Activated CD8-positive, alpha-beta T cell treated with anti-CD3 and anti-CD28 coated beads, Interleukin-2, amount 10 ng/mL, durations not matched to agents 7 days and 5 days (primary cell): ENCODE measurements around the gene ZNF415. TPM values are rescaled to one million over a fixed set of nuclear protein-coding genes. Genes with fewer than 3 reads are reported as not detected.
A peak's percentile ranks its signal among the peaks of the same experiment; 100 is the strongest.

ENCODE experiments used
- ATAC-seq: fragments of 150-1000 bp; cut with Tn5 transposase; one replicate; pipeline ENCODE4 v1.10.0; 2021; ENCODE audit warnings: moderate library complexity
- CTCF ChIA-PET: fragments of 350-600 bp; sonication (Branson Sonifier 250); formaldehyde crosslinking; loops from one replicate; lab custom pipeline; 2021; ENCODE audit warnings: antibody characterized with exemption; lab: Charles Lee
- POLR2A ChIA-PET: fragments of 350-600 bp; sonication (Branson Sonifier 250); formaldehyde crosslinking; loops from one replicate; lab custom pipeline; 2021; ENCODE audit warnings: antibody characterized with exemption; lab: Charles Lee
- DNase-seq: peaks from one replicate; pipeline ENCODE4 v3.0.0-alpha.2; 2020
- H3K27ac Mint-ChIP-seq: one replicate; pipeline ENCODE4 v1.8.0; 2021; ENCODE audit warnings: mild to moderate bottlenecking, mixed read lengths
- H3K27me3 Mint-ChIP-seq: one replicate; pipeline ENCODE4 v1.8.0; 2021; ENCODE audit warnings: low read depth, mixed read lengths
- H3K36me3 Mint-ChIP-seq: one replicate; pipeline ENCODE4 v1.8.0; 2021; ENCODE audit warnings: low read depth, mixed read lengths
- H3K4me1 Mint-ChIP-seq: one replicate; pipeline ENCODE4 v1.8.0; 2021; ENCODE audit warnings: low read depth, mixed read lengths
- H3K4me3 Mint-ChIP-seq: one replicate; pipeline ENCODE4 v1.8.0; 2021; ENCODE audit warnings: mild to moderate bottlenecking, mixed read lengths
- H3K9me3 Mint-ChIP-seq: one replicate; pipeline ENCODE4 v1.8.0; 2022; ENCODE audit warnings: mixed read lengths; ENCODE audit not compliant: insufficient read depth
- total RNA-seq, 2 experiments: library from RNA; stranded (reverse); gene quantifications; one replicate each; pipeline ENCODE4 v1.2.3, GENCODE V29; 2021

The ZNF415 gene
- total RNA-seq = 1 to 10 TPM; 1.4 to 1.9 TPM

- Mint-ChIP-seq H3K4me1 (peaks cover 17% of the 10 kb centered on the region), H3K27ac (peak within 1 kb of the TSS; percentile 60), H3K4me3 (peak within 1 kb of the TSS; percentile 71), H3K27me3 (peaks cover 4% of the 10 kb centered on the region), H3K36me3 (peaks cover 32% of the 10 kb centered on the region), H3K9me3 (peaks cover 47% of the 10 kb centered on the region)
- CTCF ChIA-PET = no interaction called here
- ATAC-seq (peak; percentile 72), DNase-seq (peak; percentile 76)
- POLR2A ChIA-PET = no interaction called here
Observed at GRCh38 chr19:53132141-53132991, at the start of gene ZNF415. Gene ZNF415, minus strand, starts transcription at chr19:53132910. Its CDS starts 10,234 bp downstream, at chr19:53122676.

- no peak for DNase-seq
- POLR2A ChIA-PET = no interaction called here
- no peak overlapping the region for H3K27ac Mint-ChIP-seq
- no peaks in the 10 kb centered on the region for H3K27me3 Mint-ChIP-seq
- no peaks in the 10 kb centered on the region for H3K4me1 Mint-ChIP-seq
- CTCF ChIA-PET = no interaction called here
- peaks cover 24% of the 10 kb centered on the region for H3K9me3 Mint-ChIP-seq
- H3K4me3 Mint-ChIP-seq = no peak overlapping the region
- H3K36me3 Mint-ChIP-seq = peaks cover 58% of the 10 kb centered on the region
- no peak for ATAC-seq
Observed at GRCh38 chr19:53182202-53182601, 49.5 kb upstream of the ZNF415 start.

- H3K27me3 Mint-ChIP-seq = no peaks in the 10 kb centered on the region
- H3K9me3 Mint-ChIP-seq = peaks cover 34% of the 10 kb centered on the region
- DNase-seq = no peak
- peaks cover 64% of the 10 kb centered on the region for H3K36me3 Mint-ChIP-seq
- CTCF ChIA-PET = no interaction called here
- no peak overlapping the region for H3K4me3 Mint-ChIP-seq
- POLR2A ChIA-PET = no interaction called here
- ATAC-seq = no peak
- no peaks in the 10 kb centered on the region for H3K4me1 Mint-ChIP-seq
- H3K27ac Mint-ChIP-seq = no peak overlapping the region
Observed at GRCh38 chr19:53177986-53178385, 45.3 kb upstream of the ZNF415 start.

- H3K27ac Mint-ChIP-seq = no peak overlapping the region
- H3K9me3 Mint-ChIP-seq = peaks cover 34% of the 10 kb centered on the region
- no peaks in the 10 kb centered on the region for H3K27me3 Mint-ChIP-seq
- POLR2A ChIA-PET = no interaction called here
- DNase-seq (no peak), ATAC-seq (no peak)
- CTCF ChIA-PET = no interaction called here
- H3K36me3 Mint-ChIP-seq = peaks cover 38% of the 10 kb centered on the region
- no peaks in the 10 kb centered on the region for H3K4me1 Mint-ChIP-seq
- H3K4me3 Mint-ChIP-seq = no peak overlapping the region
Observed at GRCh38 chr19:53172889-53173288, 40.2 kb upstream of the ZNF415 start.

- H3K36me3 Mint-ChIP-seq = peaks cover 35% of the 10 kb centered on the region
- CTCF ChIA-PET = no interaction called here
- DNase-seq = no peak
- no peaks in the 10 kb centered on the region for H3K4me1 Mint-ChIP-seq
- H3K27ac Mint-ChIP-seq = no peak overlapping the region
- POLR2A ChIA-PET = no interaction called here
- H3K4me3 Mint-ChIP-seq = no peak overlapping the region
- no peak for ATAC-seq
- peaks cover 37% of the 10 kb centered on the region for H3K9me3 Mint-ChIP-seq
- no peaks in the 10 kb centered on the region for H3K27me3 Mint-ChIP-seq
Observed at GRCh38 chr19:53165691-53166091, 33.0 kb upstream of the ZNF415 start.

- peaks cover 43% of the 10 kb centered on the region for H3K9me3 Mint-ChIP-seq
- ChIA-PET CTCF (no interaction called here), POLR2A (no interaction called here)
- ATAC-seq = no peak
- no peak for DNase-seq
- H3K4me3 Mint-ChIP-seq = no peak overlapping the region
- H3K27ac Mint-ChIP-seq = no peak overlapping the region
- H3K4me1 Mint-ChIP-seq = peaks cover 24% of the 10 kb centered on the region
- no peaks in the 10 kb centered on the region for H3K27me3 Mint-ChIP-seq
- H3K36me3 Mint-ChIP-seq = peaks cover 43% of the 10 kb centered on the region
Observed at GRCh38 chr19:53161123-53161522, 28.4 kb upstream of the ZNF415 start.

GRCh38 chr19:53160350-53160749, 27.6 kb upstream of the ZNF415 start:
- H3K9me3 Mint-ChIP-seq = peaks cover 36% of the 10 kb centered on the region
- CTCF ChIA-PET = no interaction called here
- no peak for DNase-seq
- no peak for ATAC-seq
- POLR2A ChIA-PET = no interaction called here
- H3K27ac Mint-ChIP-seq = no peak overlapping the region
- no peaks in the 10 kb centered on the region for H3K27me3 Mint-ChIP-seq
- H3K4me3 Mint-ChIP-seq = no peak overlapping the region
- peaks cover 42% of the 10 kb centered on the region for H3K36me3 Mint-ChIP-seq
- peaks cover 24% of the 10 kb centered on the region for H3K4me1 Mint-ChIP-seq

GRCh38 chr19:53158119-53158656, 25.5 kb upstream of the ZNF415 start:
- ChIA-PET CTCF (no interaction called here), POLR2A (interaction anchor here (0.6 to 0.7 kb wide), 2 partner anchors 25 to 236 kb away, joined by 3 read pairs; no protein-coding TSS in a partner anchor)
- peak overlapping the region; percentile 83 for H3K27ac Mint-ChIP-seq
- DNase-seq = peak; percentile 57
- peaks cover 53% of the 10 kb centered on the region for H3K36me3 Mint-ChIP-seq
- peaks cover 24% of the 10 kb centered on the region for H3K4me1 Mint-ChIP-seq
- peak overlapping the region; percentile 84 for H3K4me3 Mint-ChIP-seq
- peak; percentile 48 for ATAC-seq
- no peaks in the 10 kb centered on the region for H3K27me3 Mint-ChIP-seq
- peaks cover 33% of the 10 kb centered on the region for H3K9me3 Mint-ChIP-seq

GRCh38 chr19:53157626-53158025, 24.9 kb upstream of the ZNF415 start:
- ChIA-PET CTCF (no interaction called here), POLR2A (no interaction called here)

GRCh38 chr19:53156850-53157249, 24.1 kb upstream of the ZNF415 start:
- POLR2A ChIA-PET = no interaction called here
- peaks cover 37% of the 10 kb centered on the region for H3K9me3 Mint-ChIP-seq
- peaks cover 61% of the 10 kb centered on the region for H3K36me3 Mint-ChIP-seq
- DNase-seq = no peak
- no peak for ATAC-seq
- no peaks in the 10 kb centered on the region for H3K27me3 Mint-ChIP-seq
- H3K4me3 Mint-ChIP-seq = peak overlapping the region; percentile 84
- peaks cover 24% of the 10 kb centered on the region for H3K4me1 Mint-ChIP-seq
- H3K27ac Mint-ChIP-seq = no peak overlapping the region
- CTCF ChIA-PET = no interaction called here

More at GRCh38 chr19:53157626-53158025, 24.9 kb upstream of the ZNF415 start:
- no peak for DNase-seq
- Mint-ChIP-seq H3K27me3 (no peaks in the 10 kb centered on the region), H3K36me3 (peaks cover 57% of the 10 kb centered on the region), H3K9me3 (peaks cover 37% of the 10 kb centered on the region), H3K4me1 (peaks cover 24% of the 10 kb centered on the region), H3K4me3 (peak overlapping the region; percentile 84), H3K27ac (peak overlapping the region; percentile 83)
- no peak for ATAC-seq

- H3K4me3 Mint-ChIP-seq = no peak overlapping the region
- ATAC-seq (no peak), DNase-seq (no peak)
- no peak overlapping the region for H3K27ac Mint-ChIP-seq
- H3K9me3 Mint-ChIP-seq = peaks cover 40% of the 10 kb centered on the region
- no peaks in the 10 kb centered on the region for H3K4me1 Mint-ChIP-seq
- H3K36me3 Mint-ChIP-seq = peaks cover 82% of the 10 kb centered on the region
- ChIA-PET CTCF (no interaction called here), POLR2A (no interaction called here)
- H3K27me3 Mint-ChIP-seq = no peaks in the 10 kb centered on the region
Observed at GRCh38 chr19:53147645-53148044, 14.9 kb upstream of the ZNF415 start.

GRCh38 chr19:53140351-53140750, 7.6 kb upstream of the ZNF415 start:
- ATAC-seq (no peak), DNase-seq (no peak)
- peaks cover 61% of the 10 kb centered on the region for H3K9me3 Mint-ChIP-seq
- H3K4me3 Mint-ChIP-seq = no peak overlapping the region
- H3K27me3 Mint-ChIP-seq = no peaks in the 10 kb centered on the region
- H3K36me3 Mint-ChIP-seq = peaks cover 59% of the 10 kb centered on the region
- CTCF ChIA-PET = no interaction called here
- H3K27ac Mint-ChIP-seq = no peak overlapping the region
- POLR2A ChIA-PET = no interaction called here
- H3K4me1 Mint-ChIP-seq = no peaks in the 10 kb centered on the region
